Measurements from ENCODE around the gene ID2.

The ID2 gene

DNA sequence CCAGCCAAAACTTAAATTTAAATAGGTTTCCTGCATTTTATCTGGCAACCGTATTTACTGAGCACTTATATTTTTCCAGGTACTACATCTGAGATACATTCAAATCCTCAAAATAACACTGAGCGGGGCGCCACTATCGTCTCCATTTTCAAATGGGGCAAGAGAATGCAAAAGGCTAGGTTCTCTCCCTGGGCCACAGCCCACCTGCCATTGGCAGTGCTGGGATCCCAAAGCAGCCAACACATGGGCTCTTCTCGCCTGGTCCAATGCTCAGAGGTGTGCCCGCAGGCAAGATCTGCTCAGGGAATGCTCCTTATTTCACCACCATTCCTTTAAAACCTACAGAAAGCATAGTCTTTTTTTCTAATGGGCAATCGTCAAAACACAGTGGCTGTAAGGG, 11.3 kb upstream of the ID2 start:
- no peak for DNase-seq

DNA sequence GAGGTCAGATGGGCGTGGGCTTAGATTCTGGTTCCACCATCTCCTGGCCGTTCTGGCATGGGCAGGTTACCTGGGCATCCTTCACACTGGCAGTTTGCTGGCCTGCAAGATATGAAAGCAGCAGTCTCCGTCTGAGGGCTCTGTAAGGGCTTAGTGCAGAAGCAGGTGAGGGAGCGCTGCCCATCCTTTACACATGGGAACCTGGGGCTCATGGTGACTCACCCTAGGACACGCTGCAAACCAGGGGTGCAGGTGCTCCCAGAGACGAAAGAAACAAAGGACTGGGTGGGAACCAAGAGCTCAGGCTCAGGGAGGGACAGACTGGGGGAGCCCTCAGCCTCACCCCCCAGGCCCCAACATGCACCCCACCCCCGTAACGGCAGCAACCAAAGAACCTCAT, 10.7 kb upstream of the ID2 start:
- DNase-seq, result no peak

DNA sequence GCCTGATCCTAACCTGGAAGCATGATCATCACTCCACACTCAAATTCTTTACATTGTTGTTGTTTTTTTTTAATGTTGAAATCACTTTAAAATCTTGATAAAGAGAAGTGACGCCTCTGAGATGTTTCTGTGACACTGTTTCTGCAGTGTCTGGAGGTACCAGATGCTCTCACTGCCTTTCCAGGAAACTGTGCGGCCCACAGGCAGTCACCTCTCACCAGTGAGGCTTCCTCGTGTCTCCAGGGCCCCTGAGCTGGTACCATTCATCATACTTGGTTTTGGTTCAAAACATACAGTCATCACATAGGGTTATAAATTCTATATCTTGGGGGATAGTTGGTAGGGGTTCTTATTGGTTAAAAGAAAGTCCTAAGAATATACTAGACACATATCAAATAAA, 10.1 kb upstream of the ID2 start:
- no peak for DNase-seq

DNA sequence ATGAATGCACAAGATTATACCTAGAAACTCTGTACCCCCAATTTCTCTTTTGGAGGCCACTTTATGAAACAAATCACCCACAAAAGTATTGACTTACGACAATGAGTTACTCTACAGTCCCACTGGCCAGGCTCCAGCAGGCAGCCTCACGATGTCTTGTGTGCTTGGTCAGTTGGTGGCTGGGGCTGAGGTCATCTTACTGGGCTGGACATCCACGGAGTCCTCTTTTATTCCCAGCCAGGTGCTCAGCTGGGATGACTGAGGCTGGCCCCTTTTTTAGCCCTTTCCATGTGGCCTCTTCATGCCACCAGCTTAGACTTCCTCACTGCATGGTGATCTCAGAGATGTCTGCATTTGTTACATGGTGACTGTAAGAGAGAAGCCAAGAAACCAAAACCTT, 8.9 kb upstream of the ID2 start:
- DNase-seq, result no peak

DNA sequence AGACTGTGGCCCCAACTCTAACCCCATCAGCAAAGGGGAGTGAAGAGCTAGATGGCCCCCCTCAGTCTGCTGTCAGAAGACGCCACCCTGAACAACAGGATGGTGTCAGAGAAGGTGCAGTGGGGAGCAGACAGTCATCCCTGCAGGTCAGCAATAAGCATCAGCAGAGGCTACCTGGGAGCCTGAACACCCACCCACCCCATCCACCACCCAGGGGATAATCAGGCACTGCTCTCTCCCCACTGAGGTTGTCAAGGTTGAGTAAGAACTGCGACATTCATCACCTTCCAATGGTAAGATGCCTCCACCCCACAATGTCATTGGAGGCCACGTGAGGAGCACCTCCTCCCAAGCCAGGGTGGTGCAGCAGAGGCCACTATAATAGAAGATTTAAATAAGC, 8.5 kb upstream of the ID2 start:
- DNase-seq, result no peak

DNA sequence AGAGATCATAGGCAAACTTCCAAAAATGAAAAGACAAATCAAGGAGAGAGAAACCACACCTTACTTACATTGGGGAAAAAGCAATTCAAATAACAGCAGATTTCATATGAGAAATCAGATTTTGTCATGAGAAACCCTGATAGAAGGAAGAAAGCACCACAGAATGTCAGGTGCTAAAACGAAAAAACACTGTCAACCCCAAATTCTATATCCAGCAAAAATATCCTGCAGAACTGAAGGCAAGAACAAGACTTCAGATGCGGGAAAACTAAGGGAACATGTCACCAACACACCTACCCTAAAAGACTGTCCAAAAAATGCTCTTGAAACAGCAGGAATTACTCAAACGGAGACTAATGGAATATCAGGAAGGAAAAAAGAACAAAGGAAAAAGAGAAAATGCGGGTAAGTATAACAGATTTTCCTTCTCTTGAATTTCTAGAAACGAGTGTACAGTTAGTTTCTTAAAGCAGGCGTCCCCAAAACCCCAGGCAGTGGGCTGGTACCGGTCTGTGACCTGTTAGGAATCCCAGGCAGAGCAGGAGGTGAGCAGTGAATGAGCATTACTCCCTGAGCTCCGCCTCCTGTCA, 7.3 kb upstream of the ID2 start:
- no peak for DNase-seq

DNA sequence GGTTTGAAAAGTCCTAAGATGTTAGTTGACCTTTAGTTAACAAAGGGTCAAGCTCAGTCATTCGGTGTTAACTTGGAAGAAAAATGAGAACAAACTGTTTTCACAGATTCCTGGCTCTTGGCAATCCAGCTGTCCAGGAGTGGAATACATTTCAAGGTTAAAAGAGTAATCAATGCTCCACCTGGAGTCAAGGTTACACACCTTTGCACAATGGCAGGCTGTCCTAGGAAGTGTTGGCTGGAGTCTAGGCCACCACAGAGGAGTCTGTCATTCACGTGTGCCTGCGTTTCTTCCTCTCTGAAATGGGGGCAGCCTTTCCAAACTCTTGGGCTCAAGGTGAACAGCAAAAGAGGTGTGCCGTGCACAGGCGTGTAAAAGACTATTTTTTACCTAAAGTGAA, 6.3 kb upstream of the ID2 start:
- no peak for DNase-seq

DNA sequence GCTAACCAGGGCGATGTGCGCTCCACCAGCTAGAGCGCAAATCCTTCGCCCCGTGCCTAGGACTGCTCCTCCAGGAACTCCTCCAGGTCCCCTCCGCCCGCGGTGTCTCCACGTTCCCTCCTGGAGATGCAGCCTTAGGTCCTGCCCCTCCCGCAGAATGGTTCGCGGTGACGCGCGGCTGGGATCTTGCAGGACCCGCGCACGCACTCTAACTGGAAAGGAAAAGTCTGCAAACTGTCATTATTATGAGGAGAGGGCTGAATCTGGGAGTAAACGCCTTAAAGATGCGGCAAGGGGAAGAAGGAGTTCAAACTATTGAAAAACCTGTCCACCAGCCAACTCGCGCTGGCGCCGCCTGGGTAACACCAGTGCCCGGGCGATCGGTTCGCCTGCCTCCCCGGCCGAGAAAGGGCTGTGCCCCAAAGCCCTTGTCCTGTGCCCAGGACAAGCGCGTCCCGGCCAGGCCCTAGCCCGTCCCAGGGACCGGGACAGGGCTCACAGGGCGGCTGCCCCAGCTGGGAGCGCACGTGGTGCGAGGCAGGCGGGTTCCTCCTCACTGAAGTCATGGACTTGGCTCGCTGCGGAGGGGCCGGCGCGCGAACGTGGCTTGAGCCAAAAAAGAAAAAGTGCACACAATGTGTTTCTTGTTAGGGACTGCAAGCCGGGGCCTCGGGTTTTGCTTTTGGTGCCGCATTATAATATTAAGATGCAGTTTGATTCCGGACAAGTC, 5.5 kb upstream of the ID2 start:
- no peak for DNase-seq

DNA sequence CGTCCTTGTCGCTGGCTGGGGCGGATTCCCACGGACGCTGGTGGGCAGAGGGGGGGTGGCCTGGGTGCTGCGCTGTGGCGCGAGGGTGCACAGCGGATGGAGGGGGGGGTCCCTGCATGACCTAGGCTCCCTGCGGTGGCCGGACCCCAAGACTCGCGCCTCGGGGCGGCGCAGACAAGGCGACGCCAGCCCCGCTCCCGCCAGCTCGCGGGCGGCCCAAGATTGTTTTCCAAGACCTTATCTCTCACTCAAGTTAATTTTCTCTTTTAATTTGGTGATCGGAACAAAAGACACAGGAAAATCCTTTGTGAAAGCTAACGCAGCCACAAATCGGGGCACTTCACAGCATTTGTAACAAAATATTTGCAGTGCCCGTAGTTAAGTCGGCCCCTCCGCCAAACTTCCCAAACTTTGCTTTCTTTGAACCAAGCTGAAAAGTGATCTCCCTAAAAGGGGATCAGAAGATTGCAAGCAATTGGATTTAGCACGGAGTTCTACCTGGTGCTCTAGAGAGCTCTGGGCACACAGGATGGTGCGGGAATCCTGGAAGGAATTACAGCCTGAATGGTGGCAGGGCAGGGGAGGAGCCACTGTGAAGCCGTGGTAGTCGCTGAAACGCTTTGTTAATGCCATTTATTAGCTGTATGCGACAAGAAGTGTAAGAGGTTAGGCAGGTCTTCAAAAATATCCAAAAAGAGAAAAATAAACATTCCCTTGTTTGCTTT, 4.8 kb upstream of the ID2 start:
- DNase-seq, result no peak

DNA sequence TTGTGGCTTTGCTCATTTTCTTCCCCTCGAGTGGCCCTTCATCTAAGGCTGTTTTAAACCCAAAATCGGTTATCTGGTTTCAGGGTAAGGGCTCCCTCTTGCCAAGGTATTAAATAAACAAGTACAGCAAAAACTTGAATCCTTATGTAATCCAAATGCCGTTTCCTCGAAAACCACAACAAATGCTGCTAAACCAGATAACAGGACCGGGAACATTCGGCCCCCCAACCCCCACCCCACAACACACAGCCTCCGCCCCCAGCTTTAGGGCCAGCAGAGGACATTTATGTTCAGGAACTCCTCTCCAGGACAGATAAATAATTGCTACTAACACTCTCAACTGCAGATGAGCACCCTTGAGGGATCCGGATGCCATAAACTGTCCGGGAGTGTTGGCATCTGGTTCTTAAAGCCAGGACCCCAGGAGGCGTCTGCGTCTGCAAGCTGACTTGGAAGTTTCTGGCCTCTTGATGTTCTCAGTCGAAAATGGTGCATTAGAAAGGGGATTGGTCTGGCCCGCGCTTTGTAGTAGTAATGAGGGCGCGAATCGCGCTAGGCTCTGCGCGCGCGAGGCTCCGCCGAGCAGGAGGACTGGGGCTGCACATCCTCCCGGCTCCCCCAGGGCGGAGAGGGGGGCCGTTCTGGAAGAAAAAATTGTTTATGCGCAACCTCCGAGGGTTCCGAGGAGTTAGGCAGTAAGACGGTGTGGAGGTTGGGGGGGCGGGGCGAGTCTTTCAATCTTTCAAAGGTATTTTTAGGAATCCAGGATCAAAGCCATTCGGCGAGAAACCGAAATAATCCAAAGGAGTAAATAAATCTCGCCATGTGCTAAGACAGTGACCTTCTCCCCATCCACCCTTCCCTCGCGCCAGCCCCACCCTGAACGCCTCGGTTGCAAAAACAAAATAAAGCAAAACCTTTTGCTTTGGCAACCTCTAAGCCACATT, 3.9 kb upstream of the ID2 start:
- DNase-seq, result peak; percentile 95

DNA sequence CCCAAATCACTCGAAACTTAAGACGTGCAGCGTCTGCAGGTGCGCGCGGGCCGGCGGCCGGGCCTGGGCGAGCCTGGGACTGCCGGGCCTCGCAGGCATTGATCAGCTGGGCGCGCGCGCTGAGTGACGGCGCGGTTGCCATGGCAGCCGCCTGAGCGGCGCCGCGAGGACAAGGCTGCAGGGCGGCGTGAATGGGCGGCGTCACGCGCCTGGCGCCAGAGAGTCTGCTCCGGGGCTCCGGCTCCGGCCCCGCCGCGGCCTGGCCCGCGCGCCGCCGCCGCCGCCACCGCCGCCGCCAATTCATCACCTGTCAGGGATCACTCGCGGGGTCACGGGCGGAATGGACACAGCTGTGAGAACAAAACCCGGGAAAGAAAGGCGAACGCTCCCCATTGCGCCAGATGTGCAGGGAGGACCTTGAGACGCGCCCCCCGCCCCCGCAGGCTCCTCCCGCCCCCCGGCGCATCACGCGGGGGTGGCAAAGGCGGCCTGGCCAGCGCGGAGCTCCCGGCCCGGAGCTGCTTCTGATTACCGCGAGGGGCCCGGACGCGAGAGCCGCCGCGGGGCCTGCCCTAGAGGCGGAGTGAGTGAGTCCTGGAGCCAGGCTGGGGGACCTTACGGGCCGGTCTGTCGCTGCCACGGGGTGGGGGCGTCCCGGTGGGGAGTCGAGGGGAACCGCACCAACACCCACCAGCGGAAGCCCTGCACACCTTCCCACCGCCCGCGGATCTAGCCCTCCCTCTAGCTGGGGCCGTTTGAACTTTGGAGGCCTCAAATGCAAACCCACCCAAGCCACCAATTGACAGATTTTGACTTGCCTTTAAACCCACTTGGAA, 2.9 kb upstream of the ID2 start:
- DNase-seq, result peak; percentile 77

DNA sequence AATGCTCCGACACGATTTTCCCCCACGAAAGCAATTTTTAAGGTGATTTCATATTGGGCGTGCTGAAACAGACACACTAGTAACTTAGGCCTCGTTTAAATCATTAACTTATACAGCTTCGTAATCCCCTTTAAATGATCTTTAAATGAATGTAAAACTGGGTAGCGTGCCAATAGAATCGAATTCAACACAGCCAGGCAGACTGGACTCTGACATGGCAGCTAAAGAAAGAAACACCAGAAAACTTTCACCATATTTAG, 2.4 kb upstream of the ID2 start:
- DNase-seq, result no peak

DNA sequence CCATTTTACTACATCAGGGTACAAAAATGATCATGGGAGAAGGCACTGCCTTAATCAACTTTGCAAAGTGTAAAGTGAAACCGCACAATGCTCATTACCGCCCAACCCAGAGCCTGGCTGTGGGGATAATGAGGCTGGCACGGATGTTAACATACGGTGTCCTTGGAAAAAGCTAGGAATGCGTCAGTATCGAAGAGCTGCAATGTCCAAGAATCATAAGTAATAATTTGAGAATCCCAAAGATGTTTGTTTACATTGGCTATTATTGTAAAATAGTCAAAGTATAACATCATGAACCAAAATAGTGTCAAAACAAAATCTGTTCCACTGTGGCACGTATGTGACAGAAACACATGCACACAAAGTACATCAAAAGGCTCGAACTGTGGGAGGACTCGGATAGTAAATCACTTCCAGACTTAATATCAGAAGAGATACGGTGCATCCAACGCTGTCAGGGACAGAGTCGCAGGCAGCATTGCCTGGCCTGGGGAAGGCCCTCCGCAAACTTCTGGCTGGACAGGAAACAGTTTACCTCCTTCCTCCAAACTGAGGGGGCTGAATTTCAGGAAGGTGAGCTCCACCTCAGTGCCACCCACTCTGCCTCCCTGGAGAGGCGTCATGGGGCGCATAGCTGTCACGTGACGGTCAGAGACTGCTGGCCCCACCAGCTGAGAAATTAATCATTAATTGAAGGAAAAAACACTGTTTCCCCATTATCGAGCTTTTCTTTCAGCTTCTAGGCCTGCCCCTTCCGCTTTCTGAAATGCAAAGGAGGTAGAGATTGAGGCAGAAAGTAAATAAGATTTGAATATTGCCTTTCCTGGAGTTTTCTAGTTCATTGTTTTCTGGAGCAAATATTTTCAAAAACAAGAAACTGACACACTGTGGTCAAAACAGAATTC, 1.8 kb upstream of the ID2 start:
- DNase-seq, result peak; percentile 53

DNA sequence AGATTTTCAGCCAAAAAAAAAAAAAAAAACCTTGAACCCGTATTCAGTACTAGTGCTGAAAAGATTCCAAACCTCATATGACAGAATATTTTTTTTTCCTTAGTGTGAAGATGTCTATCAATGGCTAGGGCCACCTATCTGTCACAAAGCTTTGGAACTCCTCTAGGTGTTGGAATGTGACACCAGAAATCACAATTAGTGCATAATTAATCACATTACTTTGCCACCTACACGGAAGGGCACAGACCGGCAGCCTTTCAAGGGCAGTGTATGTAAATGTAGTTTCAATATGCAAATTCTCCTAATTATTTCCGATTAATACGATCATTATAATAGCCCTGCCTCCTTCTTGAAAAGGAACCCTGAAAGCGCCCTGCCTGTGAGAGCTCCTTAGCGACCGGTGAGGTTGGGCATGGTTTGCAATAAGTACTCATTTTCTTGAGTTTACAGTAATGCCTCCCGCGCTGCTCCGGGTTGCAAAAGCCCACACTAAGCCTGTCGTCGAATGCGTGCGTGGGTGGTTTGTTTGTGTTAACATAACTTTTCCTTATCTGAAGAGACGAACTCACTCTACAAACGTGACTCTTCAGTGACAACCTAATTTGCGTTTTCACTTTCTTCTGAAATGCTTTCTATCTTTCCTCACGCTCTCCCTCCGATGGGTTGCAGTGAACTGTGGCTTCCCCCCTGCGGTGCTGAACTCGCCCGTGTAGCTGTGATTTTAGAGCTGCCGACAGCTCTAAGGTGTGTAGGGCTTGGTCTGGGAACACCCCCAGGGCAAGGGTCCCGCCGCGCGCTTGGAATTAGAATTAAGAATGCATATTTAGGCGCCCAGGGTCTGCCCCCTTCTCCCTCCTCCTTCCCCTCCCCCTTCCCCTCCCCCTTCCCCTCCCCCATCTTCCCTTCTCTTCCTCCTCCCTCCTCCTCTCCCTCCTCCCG, 765 bp upstream of the ID2 start:
- peak; percentile 71 for DNase-seq

DNA sequence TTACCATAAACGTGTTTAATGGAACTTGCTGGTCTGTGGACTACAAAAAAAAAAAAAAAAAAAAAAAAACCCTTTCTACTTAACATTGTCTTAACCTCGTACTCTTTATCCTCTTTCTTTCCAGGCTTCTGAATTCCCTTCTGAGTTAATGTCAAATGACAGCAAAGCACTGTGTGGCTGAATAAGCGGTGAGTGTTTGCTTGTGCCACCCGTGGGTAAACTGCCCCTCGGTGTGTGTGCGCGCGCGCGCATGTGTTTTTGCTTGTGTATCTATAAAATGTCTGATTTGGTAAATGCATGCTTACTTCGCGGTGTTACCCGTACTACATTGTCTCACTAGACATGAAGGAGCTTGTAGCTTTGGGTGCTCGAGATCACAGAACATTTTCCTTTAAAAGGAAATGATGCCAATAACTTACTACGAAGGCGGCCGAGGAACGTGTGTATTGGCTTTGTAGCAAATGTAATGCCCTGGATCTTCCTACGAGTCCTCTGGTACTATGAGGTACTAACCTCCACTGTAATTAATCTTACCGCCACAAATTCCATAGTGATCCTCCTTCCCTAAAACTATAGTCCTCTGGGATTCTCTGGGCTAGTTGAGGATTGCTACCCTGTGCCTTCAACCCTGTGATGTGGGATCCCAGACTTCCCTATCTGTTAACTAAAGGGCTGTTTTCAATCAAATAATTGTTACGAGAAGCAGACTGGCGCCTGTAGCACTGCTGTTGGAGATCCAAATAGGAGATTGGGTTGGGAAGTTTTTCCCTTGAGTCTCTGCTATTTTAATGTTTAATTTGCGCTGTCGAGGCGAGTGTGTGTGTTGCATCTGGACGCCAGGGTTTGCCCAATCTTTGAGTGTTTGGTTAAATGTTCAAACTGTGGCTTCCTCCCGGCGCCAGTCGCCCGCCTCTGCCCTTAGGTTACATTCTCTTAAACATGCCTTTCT, 1.1 kb downstream of the ID2 start:
- DNase-seq, result peak; percentile 79

DNA sequence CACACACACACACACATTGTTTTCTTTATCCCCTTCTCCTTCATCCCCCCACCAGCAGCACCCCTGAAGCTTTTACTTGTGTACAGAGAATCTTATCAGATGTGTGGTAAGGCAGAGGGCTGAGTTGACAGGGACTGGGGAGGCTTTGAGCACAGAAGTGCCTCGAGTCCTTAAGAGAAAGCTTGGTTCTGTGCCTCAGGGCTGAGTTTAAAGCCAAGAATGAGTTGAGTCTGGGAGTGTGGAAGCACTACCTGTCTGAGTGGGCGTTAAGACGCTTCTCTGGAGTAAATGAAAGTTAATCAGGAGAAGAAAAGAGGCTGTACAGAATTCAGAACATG, 2.7 kb downstream of the ID2 start:
- peak; percentile 53 for DNase-seq

DNA sequence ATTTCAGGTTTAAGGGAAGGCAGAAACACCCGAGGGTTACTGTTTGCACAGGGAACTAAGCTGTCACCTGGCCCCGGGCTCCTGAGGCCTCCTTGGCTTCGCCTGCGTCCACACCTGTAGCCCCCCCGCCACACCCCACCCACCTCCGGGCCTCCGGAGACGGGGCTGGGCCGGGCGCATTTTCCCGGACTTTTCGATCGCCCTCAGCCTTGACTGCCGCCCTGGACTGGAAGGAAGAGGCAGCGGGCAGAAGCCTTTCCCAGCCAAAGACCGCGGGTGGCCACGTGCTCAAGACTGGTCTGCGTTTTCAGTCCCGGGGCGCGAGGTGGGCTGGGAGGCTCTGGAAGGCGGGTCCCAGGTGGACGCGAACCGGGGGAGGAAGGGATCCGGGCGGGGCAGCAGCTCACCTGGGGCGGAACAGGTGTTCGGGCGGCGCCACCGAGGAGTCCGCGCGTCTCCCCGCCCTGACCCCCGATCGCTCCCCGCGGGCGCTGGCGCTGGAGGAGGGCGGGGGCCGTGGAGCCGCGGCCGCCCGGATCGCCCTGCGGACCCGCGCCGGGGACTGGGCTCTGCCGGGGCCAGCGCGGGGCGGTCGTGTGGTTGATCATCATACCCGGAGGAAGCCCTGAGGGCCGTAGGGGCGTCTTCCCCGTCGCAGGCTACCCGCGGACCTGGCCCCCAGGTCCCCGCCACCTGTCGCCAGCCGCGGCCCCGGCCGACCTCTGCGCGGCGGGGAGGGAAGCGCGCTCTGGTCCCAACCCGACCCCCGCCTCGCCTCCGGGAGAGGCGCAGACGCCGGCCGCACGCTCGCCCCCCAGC, 3.2 kb downstream of the ID2 start:
- DNase-seq, result peak; percentile 9

DNA sequence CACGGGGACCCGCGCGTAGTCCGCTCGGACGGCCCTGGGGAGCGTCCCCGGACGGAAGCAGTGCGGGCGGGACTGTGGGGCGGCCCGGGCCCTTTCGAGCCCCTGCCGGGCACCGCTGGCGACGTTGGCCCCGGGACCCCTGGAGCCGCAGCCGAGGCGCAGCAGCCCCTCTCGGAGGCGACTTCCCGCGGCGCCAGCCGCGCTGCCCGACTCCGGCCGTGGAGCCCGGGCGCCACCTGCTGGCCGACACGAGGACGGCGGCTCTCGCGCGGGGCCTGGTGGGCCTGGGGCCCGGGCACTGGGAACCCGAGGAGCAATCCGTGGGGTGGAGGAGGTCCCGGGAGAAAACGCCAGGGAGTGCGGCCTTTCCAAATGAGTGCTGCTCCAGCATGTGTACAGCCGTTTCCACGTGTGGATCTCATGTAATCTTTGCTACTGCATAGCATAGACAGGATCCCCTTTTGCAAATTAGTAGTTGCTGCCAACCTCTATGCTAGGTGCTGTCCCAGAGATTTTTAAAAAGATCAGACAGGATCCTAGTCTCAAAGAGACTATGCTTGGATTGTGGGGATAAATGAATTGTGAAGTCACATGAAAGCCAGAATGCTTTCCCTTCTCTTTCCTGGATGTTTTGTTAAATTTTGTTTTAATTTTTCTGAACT, 4.0 kb downstream of the ID2 start:
- no peak for DNase-seq

Data from NCI-H2029 treated with DMSO at 0.1 percent for 48 hours (cell line).